HG02763 (cell line): ENCODE data around the gene LRRC9.

Experiments
- ATAC-seq: cut with Tn5 transposase; IDR thresholded peaks from one replicate; pipeline ENCODE4 v1.9.1; 2021; ENCODE audit warnings: mild to moderate bottlenecking, moderate library complexity; ENCODE audit not compliant: unreplicated experiment

Gene LRRC9

GRCh38 chr14:60106339-60106738, 186.4 kb downstream of the LRRC9 start:
- no peak for ATAC-seq

GRCh38 chr14:60107477-60107876, 187.5 kb downstream of the LRRC9 start:
- ATAC-seq, result no peak

DNA sequence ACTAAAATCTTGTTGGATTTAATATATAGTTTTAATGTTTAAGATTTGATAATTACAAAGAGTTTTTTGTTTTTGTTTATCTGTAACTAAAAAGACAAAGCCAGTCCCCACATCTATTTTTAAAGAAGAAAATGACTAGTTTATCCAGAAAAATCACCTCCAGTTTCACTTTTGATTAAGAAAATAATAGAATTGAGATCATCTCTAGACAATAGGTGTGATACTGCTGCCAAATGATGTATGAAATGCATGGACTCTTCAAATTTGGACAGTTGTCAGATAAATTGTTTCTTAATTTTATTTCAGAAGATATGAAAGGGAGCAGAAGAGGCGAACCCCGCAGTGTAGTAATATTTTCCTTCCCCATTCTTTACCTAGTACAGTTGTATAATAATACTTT, 191.8 kb downstream of the LRRC9 start:
- ATAC-seq, result no peak
